SK-N-SH (cell line): ENCODE measurements around the gene SPACA1. TPM values are rescaled to one million over a fixed set of nuclear protein-coding genes. Genes with fewer than 3 reads are reported as not detected.

Source experiments
- CTCF ChIA-PET: fragments of 300-600, 350-600 bp; formaldehyde crosslinking; extraction: SDS; loops from one replicate; lab custom pipeline; 2021; lab: Yijun Ruan, JAX
- POLR2A ChIA-PET: fragments of 350-600 bp; sonication (Branson Sonifier 250); formaldehyde crosslinking; extraction: SDS; loops from one replicate; lab custom pipeline; 2020; ENCODE audit warnings: antibody characterized with exemption, inconsistent platforms; lab: Yijun Ruan, JAX
- DNase-seq: peaks from one replicate; pipeline ENCODE4 v3.0.0; 2012
- H2AFZ ChIP-seq: fragments of 200-600 bp; sonication (generic); 2 replicates; pipeline ENCODE4 v1.8.1; 2016; ENCODE audit warnings: antibody characterized with exemption, mild to moderate bottlenecking, low read depth
- H3F3A ChIP-seq: fragments of 200-600 bp; sonication (generic); replicated peaks from 2 replicates; pipeline ENCODE3; 2016; ENCODE audit warnings: antibody characterized with exemption, mild to moderate bottlenecking; ENCODE audit not compliant: insufficient read depth
- H3K27ac ChIP-seq, 2 experiments: fragments of 200-500 bp in 1 of 2; fragments of 200-600 bp in 1 of 2; sonication (Bioruptor generic) in 1 of 2; sonication (generic), shearing (Covaris generic) in 1 of 2; 2 replicates each; pipeline versions ENCODE4 v1.5.1 to v1.6.1; 2014 to 2016; ENCODE audit warnings: low read depth in 2 of 2, inconsistent platforms in 1 of 2, low read length in 1 of 2, mild to moderate bottlenecking in 1 of 2, mixed read lengths in 1 of 2
- H3K27me3 ChIP-seq: fragments of 200-600 bp; sonication (generic), shearing (Covaris generic); 2 replicates; pipeline ENCODE4 v1.6.1; 2016; ENCODE audit warnings: mixed run types; ENCODE audit not compliant: insufficient read depth
- H3K36me3 ChIP-seq, 2 experiments: fragments of 200-500 bp in 1 of 2; fragments of 200-600 bp in 1 of 2; sonication (Bioruptor generic) in 1 of 2; sonication (generic) in 1 of 2; replicated peaks in 1 of 2; 2 replicates each; pipeline versions ENCODE3 to v1.5.1; 2014 to 2016; ENCODE audit warnings: low read length in 1 of 2, mild to moderate bottlenecking in 1 of 2; ENCODE audit not compliant: insufficient read depth in 2 of 2, control insufficient read depth in 1 of 2
- H3K4me1 ChIP-seq, 2 experiments: fragments of 200-500 bp in 1 of 2; fragments of 200-600 bp in 1 of 2; sonication (Bioruptor generic) in 1 of 2; sonication (generic), shearing (Covaris generic) in 1 of 2; 2 replicates each; pipeline versions ENCODE4 v1.5.1 to v1.6.1; 2014 to 2016; ENCODE audit warnings: low read depth in 1 of 2, low read length in 1 of 2, mixed run types in 1 of 2; ENCODE audit not compliant: insufficient read depth in 2 of 2, control insufficient read depth in 1 of 2
- H3K4me2 ChIP-seq: fragments of 200-600 bp; sonication (generic), shearing (Covaris generic); 2 replicates; pipeline ENCODE4 v1.6.1; 2017; ENCODE audit warnings: mixed run types
- H3K4me3 ChIP-seq, 2 experiments: fragments of 200-500 bp in 1 of 2; fragments of 200-600 bp in 1 of 2; sonication (Bioruptor generic) in 1 of 2; sonication (generic), shearing (Covaris generic) in 1 of 2; 2 replicates each; pipeline versions ENCODE4 v1.5.1 to v1.8.1; 2014 to 2016; ENCODE audit warnings: low read depth in 2 of 2, inconsistent platforms in 1 of 2, low read length in 1 of 2, mild to moderate bottlenecking in 1 of 2, mixed read lengths in 1 of 2, moderate library complexity in 1 of 2
- H3K79me2 ChIP-seq: fragments of 200-600 bp; sonication (generic); 2 replicates; pipeline ENCODE4 v1.8.1; 2017; ENCODE audit warnings: mild to moderate bottlenecking; ENCODE audit not compliant: insufficient read depth
- H3K9ac ChIP-seq: fragments of 200-600 bp; sonication (generic); 2 replicates; pipeline ENCODE4 v1.6.1; 2017; ENCODE audit warnings: mixed run types
- H3K9me2 ChIP-seq: fragments of 200-600 bp; sonication (generic); 2 replicates; pipeline ENCODE4 v1.6.1; 2017; ENCODE audit warnings: mixed run types
- H3K9me3 ChIP-seq: fragments of 200-600 bp; sonication (generic); 2 replicates; pipeline ENCODE4 v1.6.1; 2017; ENCODE audit warnings: mixed run types, mild to moderate bottlenecking, moderate library complexity
- H4K20me1 ChIP-seq: fragments of 200-600 bp; sonication (generic); 2 replicates; pipeline ENCODE4 v1.6.1; 2017; ENCODE audit warnings: mild to moderate bottlenecking, mixed run types; ENCODE audit not compliant: insufficient read depth
- CHD2 ChIP-seq: fragments of 150-350 bp; IDR thresholded peaks from 2 replicates; pipeline ENCODE4 v1.6.1; 2018; ENCODE audit warnings: low read length; ENCODE audit not compliant: partially characterized antibody
- ELF1 ChIP-seq: IDR thresholded peaks from 2 replicates; pipeline ENCODE4 v1.4.0; 2012
- EP300 ChIP-seq, 2 experiments: IDR thresholded peaks; 2 replicates each; pipeline versions ENCODE4 v1.4.0 to v1.6.1; 2012; ENCODE audit warnings: borderline replicate concordance in 1 of 2, low read depth in 1 of 2, low read length in 1 of 2
- EZH2phosphoT487 ChIP-seq: fragments of 200-600 bp; sonication (generic); IDR thresholded peaks from 2 replicates; pipeline ENCODE4 v1.6.1; 2017; ENCODE audit warnings: low read depth, mixed run types, mild to moderate bottlenecking, antibody characterized with exemption, moderate library complexity, borderline replicate concordance
- FOXJ3 ChIP-seq: sonication (generic); formaldehyde crosslinking; IDR thresholded peaks from 2 replicates; pipeline ENCODE4 v1.5.1; 2020; ENCODE audit warnings: mild to moderate bottlenecking, missing genetic modification reagents
- FOXM1 ChIP-seq: IDR thresholded peaks from 2 replicates; pipeline ENCODE4 v1.4.0; 2012; ENCODE audit warnings: low read depth, mild to moderate bottlenecking
- GATA2 ChIP-seq: sonication (generic); formaldehyde crosslinking; IDR thresholded peaks from 2 replicates; pipeline ENCODE4 v1.5.0; 2020; ENCODE audit warnings: mild to moderate bottlenecking, missing genetic modification reagents
- IRF3 ChIP-seq: fragments of 150-350 bp; IDR thresholded peaks from 2 replicates; pipeline ENCODE4 v1.6.1; 2016; ENCODE audit warnings: mild to moderate bottlenecking, low read depth, low read length
- MAX ChIP-seq: IDR thresholded peaks from 2 replicates; pipeline ENCODE4 v1.4.0; 2012; ENCODE audit warnings: low read depth
- MEF2A ChIP-seq: IDR thresholded peaks from 2 replicates; pipeline ENCODE4 v1.4.0; 2012; ENCODE audit warnings: low read depth, borderline replicate concordance
- NFIC ChIP-seq: IDR thresholded peaks from 2 replicates; pipeline ENCODE4 v1.4.0; 2012; ENCODE audit warnings: borderline replicate concordance
- RCOR1 ChIP-seq: fragments of 150-350 bp; IDR thresholded peaks from 2 replicates; pipeline ENCODE4 v1.6.1; 2017; ENCODE audit warnings: antibody characterized with exemption, low read length
- RXRA ChIP-seq: IDR thresholded peaks from 2 replicates; pipeline ENCODE4 v1.4.0; 2012; ENCODE audit warnings: low read depth, mild to moderate bottlenecking, borderline replicate concordance
- SIN3A ChIP-seq: IDR thresholded peaks from 2 replicates; pipeline ENCODE4 v1.6.1; 2012; ENCODE audit warnings: low read depth, mild to moderate bottlenecking, low read length, moderate library complexity, borderline replicate concordance
- TAF1 ChIP-seq: IDR thresholded peaks from 2 replicates; pipeline ENCODE4 v1.6.1; 2012; ENCODE audit warnings: low read depth, mild to moderate bottlenecking, low read length, moderate library complexity, borderline replicate concordance
- TCF12 ChIP-seq: IDR thresholded peaks from 2 replicates; pipeline ENCODE4 v1.4.0; 2012
- TEAD4 ChIP-seq: IDR thresholded peaks from 2 replicates; pipeline ENCODE4 v1.4.0; 2012; ENCODE audit warnings: mild to moderate bottlenecking, borderline replicate concordance; ENCODE audit not compliant: insufficient read depth
- YY1 ChIP-seq: IDR thresholded peaks from 2 replicates; pipeline ENCODE4 v1.4.0; 2012; ENCODE audit warnings: low read depth, mild to moderate bottlenecking
- ZBTB33 ChIP-seq: IDR thresholded peaks from 2 replicates; pipeline ENCODE4 v1.4.0; 2012; ENCODE audit warnings: low read depth, borderline replicate concordance
- WGBS: methylation state at CpG from one replicate; pipeline ENCODE4 v1.1.6; 2017; ENCODE audit warnings: low lambda C conversion rate; 5-methylcytosine and 5-hydroxymethylcytosine counted together
- polyA plus RNA-seq, 3 experiments: library from polyadenylated mRNA; depleted of rRNA; stranded (reverse); fragments of >200 nt; gene quantifications; 2 replicates each; pipeline ENCODE4 v1.2.3, GENCODE V29; 2012
- TF ChIP-seq, protein P1 (sequence below): fragments of 150-350 bp; IDR thresholded peaks from 2 replicates; pipeline ENCODE4 v1.6.1; 2017; ENCODE audit warnings: antibody characterized with exemption, low read length, low read depth, borderline replicate concordance

The SPACA1 gene
- polyA plus RNA-seq, 1 of the 3 experiments (the other 2 are of a cell fraction) = not detected

GRCh38 chr6:88105741-88106340, 58.2 kb downstream of the SPACA1 start:
- ChIA-PET POLR2A (no interaction called here), CTCF (no interaction called here)
- H2AFZ ChIP-seq = no peak overlapping the region
- no peaks in the 10 kb centered on the region for H3K27me3 ChIP-seq
- H4K20me1 ChIP-seq = no peaks in the 10 kb centered on the region
- no peak overlapping the region for H3K4me3 ChIP-seq
- no peak overlapping the region for H3K9ac ChIP-seq
- H3K79me2 ChIP-seq = no peaks in the 10 kb centered on the region
- no peaks in the 10 kb centered on the region for H3K9me2 ChIP-seq
- H3K4me1 ChIP-seq = no peaks in the 10 kb centered on the region
- no peaks in the 10 kb centered on the region for H3F3A ChIP-seq
- H3K9me3 ChIP-seq = no peaks in the 10 kb centered on the region
- no peak overlapping the region for H3K4me2 ChIP-seq
- TF ChIP-seq RXRA (no peak), MEF2A (no peak), NFIC (no peak), FOXJ3 (CRISPR knock-in tag) (no peak), EZH2phosphoT487 (no peak), TCF12 (no peak)
- H3K27ac ChIP-seq = no peak overlapping the region
- WGBS = 39% methylated on average over 7 of the region's 7 CpGs
- DNase-seq = no peak
- no peaks in the 10 kb centered on the region for H3K36me3 ChIP-seq

GRCh38 chr6:88107241-88107640, 59.6 kb downstream of the SPACA1 start:
- H3K27me3 ChIP-seq = no peaks in the 10 kb centered on the region
- TF ChIP-seq IRF3 (no peak), SIN3A (no peak)
- TF ChIP-seq, all 33 proteins: peak for 0
- no peak overlapping the region for H3K4me3 ChIP-seq
- no peaks in the 10 kb centered on the region for H4K20me1 ChIP-seq
- no peaks in the 10 kb centered on the region for H3K9me2 ChIP-seq
- no peak overlapping the region for H3K27ac ChIP-seq
- H3K4me1 ChIP-seq = no peaks in the 10 kb centered on the region
- H3K79me2 ChIP-seq = no peaks in the 10 kb centered on the region
- no peak for DNase-seq
- POLR2A ChIA-PET = no interaction called here
- no peak overlapping the region for H2AFZ ChIP-seq
- CTCF ChIA-PET = interaction anchor here (1.0 kb wide), 1 partner anchor 105 kb away, joined by 3 read pairs; no protein-coding TSS in a partner anchor
- H3F3A ChIP-seq = no peaks in the 10 kb centered on the region
- no peaks in the 10 kb centered on the region for H3K36me3 ChIP-seq
- H3K9ac ChIP-seq = no peak overlapping the region
- H3K9me3 ChIP-seq = no peaks in the 10 kb centered on the region
- no peak overlapping the region for H3K4me2 ChIP-seq

GRCh38 chr6:88111991-88112390, 64.3 kb downstream of the SPACA1 start:
- H2AFZ ChIP-seq = no peak overlapping the region
- no peak overlapping the region for H3K4me2 ChIP-seq
- no peak overlapping the region for H3K4me3 ChIP-seq
- no peaks in the 10 kb centered on the region for H3K9me3 ChIP-seq
- H3K4me1 ChIP-seq = no peaks in the 10 kb centered on the region
- no peak for DNase-seq
- H3K9me2 ChIP-seq = no peaks in the 10 kb centered on the region
- no peaks in the 10 kb centered on the region for H3K79me2 ChIP-seq
- 6% methylated on average over 5 of the region's 5 CpGs for WGBS
- H3K27me3 ChIP-seq = no peaks in the 10 kb centered on the region
- POLR2A ChIA-PET = no interaction called here
- no peak overlapping the region for H3K27ac ChIP-seq
- H3F3A ChIP-seq = no peaks in the 10 kb centered on the region
- no peaks in the 10 kb centered on the region for H4K20me1 ChIP-seq
- no peaks in the 10 kb centered on the region for H3K36me3 ChIP-seq
- CTCF ChIA-PET = no interaction called here
- H3K9ac ChIP-seq = no peak overlapping the region
- TF ChIP-seq ELF1 = no peak
- TF ChIP-seq EP300 (IDR thresholded peaks at IDR 0.05; ENCODE audit: borderline replicate concordance in 1 of 2, low read depth in 1 of 2, low read length in 1 of 2) = no peak
- TF ChIP-seq, protein P1, sequence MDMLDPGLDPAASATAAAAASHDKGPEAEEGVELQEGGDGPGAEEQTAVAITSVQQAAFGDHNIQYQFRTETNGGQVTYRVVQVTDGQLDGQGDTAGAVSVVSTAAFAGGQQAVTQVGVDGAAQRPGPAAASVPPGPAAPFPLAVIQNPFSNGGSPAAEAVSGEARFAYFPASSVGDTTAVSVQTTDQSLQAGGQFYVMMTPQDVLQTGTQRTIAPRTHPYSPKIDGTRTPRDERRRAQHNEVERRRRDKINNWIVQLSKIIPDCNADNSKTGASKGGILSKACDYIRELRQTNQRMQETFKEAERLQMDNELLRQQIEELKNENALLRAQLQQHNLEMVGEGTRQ = no peak
- no peak for TF ChIP-seq GATA2 (CRISPR knock-in tag)
- no peak for TF ChIP-seq YY1
- TF ChIP-seq FOXJ3 (CRISPR knock-in tag) = no peak
- TF ChIP-seq TAF1 = no peak
- TF ChIP-seq ZBTB33 = no peak
- no peak for TF ChIP-seq MAX
- no peak for TF ChIP-seq TEAD4
- no peak for TF ChIP-seq RCOR1
- no peak for TF ChIP-seq NFIC
- TF ChIP-seq FOXM1 = no peak
- no peak for TF ChIP-seq CHD2
